Measurements from ENCODE around the gene PPID. TPM values are rescaled to one million over a fixed set of nuclear protein-coding genes. Genes with fewer than 3 reads are reported as not detected.

The PPID gene
- total and polyA plus RNA-seq, 2 of the 13 experiments (the other 11 are each of a cell fraction or from before 2014, with no cell fraction given): 15.4 to 63.4 TPM

- no peak for TF ChIP-seq BATF2 (CRISPR knock-in tag; IDR thresholded peaks at IDR 0.05)
- TF ChIP-seq ZKSCAN5 (CRISPR knock-in tag; IDR thresholded peaks at IDR 0.05): 0 out of 2 replicates have a peak, but pooled peaks have one; percentile 57
- TF ChIP-seq MBNL3 (CRISPR knock-in tag; conservative IDR thresholded peaks at IDR 0.05): no peak
- TF ChIP-seq, protein P1, sequence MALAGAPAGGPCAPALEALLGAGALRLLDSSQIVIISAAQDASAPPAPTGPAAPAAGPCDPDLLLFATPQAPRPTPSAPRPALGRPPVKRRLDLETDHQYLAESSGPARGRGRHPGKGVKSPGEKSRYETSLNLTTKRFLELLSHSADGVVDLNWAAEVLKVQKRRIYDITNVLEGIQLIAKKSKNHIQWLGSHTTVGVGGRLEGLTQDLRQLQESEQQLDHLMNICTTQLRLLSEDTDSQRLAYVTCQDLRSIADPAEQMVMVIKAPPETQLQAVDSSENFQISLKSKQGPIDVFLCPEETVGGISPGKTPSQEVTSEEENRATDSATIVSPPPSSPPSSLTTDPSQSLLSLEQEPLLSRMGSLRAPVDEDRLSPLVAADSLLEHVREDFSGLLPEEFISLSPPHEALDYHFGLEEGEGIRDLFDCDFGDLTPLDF (CRISPR knock-in tag; IDR thresholded peaks at IDR 0.05): peak; percentile 85
- TF ChIP-seq, protein P2, sequence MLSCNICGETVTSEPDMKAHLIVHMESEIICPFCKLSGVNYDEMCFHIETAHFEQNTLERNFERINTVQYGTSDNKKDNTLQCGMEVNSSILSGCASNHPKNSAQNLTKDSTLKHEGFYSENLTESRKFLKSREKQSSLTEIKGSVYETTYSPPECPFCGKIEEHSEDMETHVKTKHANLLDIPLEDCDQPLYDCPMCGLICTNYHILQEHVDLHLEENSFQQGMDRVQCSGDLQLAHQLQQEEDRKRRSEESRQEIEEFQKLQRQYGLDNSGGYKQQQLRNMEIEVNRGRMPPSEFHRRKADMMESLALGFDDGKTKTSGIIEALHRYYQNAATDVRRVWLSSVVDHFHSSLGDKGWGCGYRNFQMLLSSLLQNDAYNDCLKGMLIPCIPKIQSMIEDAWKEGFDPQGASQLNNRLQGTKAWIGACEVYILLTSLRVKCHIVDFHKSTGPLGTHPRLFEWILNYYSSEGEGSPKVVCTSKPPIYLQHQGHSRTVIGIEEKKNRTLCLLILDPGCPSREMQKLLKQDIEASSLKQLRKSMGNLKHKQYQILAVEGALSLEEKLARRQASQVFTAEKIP (CRISPR knock-in tag; IDR thresholded peaks at IDR 0.05; ENCODE audit: borderline replicate concordance): no peak
- TF ChIP-seq, protein P3, sequence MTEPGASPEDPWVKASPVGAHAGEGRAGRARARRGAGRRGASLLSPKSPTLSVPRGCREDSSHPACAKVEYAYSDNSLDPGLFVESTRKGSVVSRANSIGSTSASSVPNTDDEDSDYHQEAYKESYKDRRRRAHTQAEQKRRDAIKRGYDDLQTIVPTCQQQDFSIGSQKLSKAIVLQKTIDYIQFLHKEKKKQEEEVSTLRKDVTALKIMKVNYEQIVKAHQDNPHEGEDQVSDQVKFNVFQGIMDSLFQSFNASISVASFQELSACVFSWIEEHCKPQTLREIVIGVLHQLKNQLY (CRISPR knock-in tag; IDR thresholded peaks at IDR 0.05): peak; percentile 43; the same call in 1 of the 2 replicates
- peak; percentile 32; the same call in 1 of the 2 replicates for TF ChIP-seq ZNF83 (CRISPR knock-in tag; IDR thresholded peaks at IDR 0.05; ENCODE audit: borderline replicate concordance)
- peak; percentile 91 for TF ChIP-seq ZNF792 (CRISPR knock-in tag; IDR thresholded peaks at IDR 0.05)
- peak; percentile 88 for TF ChIP-seq NFYB (CRISPR knock-in tag; IDR thresholded peaks at IDR 0.05)
- no peak for TF ChIP-seq ZMYM2 (CRISPR knock-in tag; IDR thresholded peaks at IDR 0.05)
- TF ChIP-seq ZNF614 (CRISPR knock-in tag; IDR thresholded peaks at IDR 0.05; ENCODE audit: borderline replicate concordance): peak; percentile 91
- peak; percentile 42; the same call in 1 of the 2 replicates for TF ChIP-seq ZNF460 (CRISPR knock-in tag; IDR thresholded peaks at IDR 0.05; ENCODE audit: borderline replicate concordance)
- TF ChIP-seq ZNF780A (CRISPR knock-in tag; IDR thresholded peaks at IDR 0.05): no peak
- TF ChIP-seq RBM39 (IDR thresholded peaks at IDR 0.05; ENCODE audit: low read depth, low read length, poor library complexity, severe bottlenecking): no peak
- TF ChIP-seq MIER3 (CRISPR knock-in tag; IDR thresholded peaks at IDR 0.05; ENCODE audit: borderline replicate concordance): peak; percentile 74; the same call in 1 of the 2 replicates
- no peak for TF ChIP-seq ZNF318 (CRISPR knock-in tag; IDR thresholded peaks at IDR 0.05)
These were observed 51.0 kb downstream of the PPID start, which contains the start of gene ETFDH (continued) for GRCh38 chr4:158671915-158672806.

All from HepG2 (cell line).